Prostate gland (tissue), 2 donors: ENCODE data around the gene NPTN. TPM values are rescaled to one million over a fixed set of nuclear protein-coding genes. Genes with fewer than 3 reads are reported as not detected.

Experiments
- DNase-seq: peaks from one replicate; pipeline ENCODE4 v3.0.0-alpha.2; 2019; ENCODE audit warnings: low spot score
- H3K27ac ChIP-seq, 2 donors: fragments of 200-600 bp; sonication (generic); 2 replicates each; pipeline ENCODE4 v1.5.1; 2017 to 2019
- H3K27me3 ChIP-seq: fragments of 200-600 bp; sonication (generic); replicated peaks from 2 replicates; pipeline ENCODE4 v1.5.1; 2019; ENCODE audit not compliant: insufficient read depth
- H3K36me3 ChIP-seq, 2 donors: fragments of 200-600 bp; sonication (generic); 1 replicate in 1 of 2; 2 replicates in 1 of 2; pipeline versions ENCODE4 v1.5.1 to v1.8.1; 2017 to 2019
- H3K4me1 ChIP-seq: fragments of 200-600 bp; sonication (generic); replicated peaks from 2 replicates; pipeline ENCODE4 v1.5.1; 2019
- H3K4me3 ChIP-seq, 2 donors: fragments of 200-600 bp; sonication (generic); 2 replicates each; pipeline ENCODE4 v1.5.1; 2017 to 2019
- H3K9me3 ChIP-seq: fragments of 200-600 bp; sonication (generic); 2 replicates; pipeline ENCODE4 v1.5.1; 2017
- POLR2A ChIP-seq: fragments of 450-650 bp; IDR thresholded peaks from one replicate; pipeline ENCODE4 v1.6.1; 2016; ENCODE audit warnings: antibody characterized with exemption, mild to moderate bottlenecking
- POLR2AphosphoS5 ChIP-seq: sonication (generic); formaldehyde crosslinking; IDR thresholded peaks from one replicate; pipeline ENCODE4 v1.6.1; 2017; ENCODE audit warnings: antibody characterized with exemption
- WGBS: methylation state at CpG from one replicate; pipeline ENCODE4 v1.1.5; 2018; 5-methylcytosine and 5-hydroxymethylcytosine counted together
- intact Hi-C: fragments of 100-400 bp; cut with DNase I; formaldehyde crosslinking; loops from one replicate; pipeline ENCODE4 v1.14.2; 2022
- total RNA-seq, 2 donors: library from RNA; depleted of rRNA; stranded (reverse); fragments of >200 nt; gene quantifications; one replicate each; pipeline ENCODE4 v1.1.0, GENCODE V29; 2016
- TF ChIP-seq, protein P1 (sequence below), 4 experiments: fragments of 200-600 bp in 2 of 4; fragments of 450-650 bp in 2 of 4; sonication (generic) in 2 of 4; IDR thresholded peaks; 1 replicate in 3 of 4; 2 replicates in 1 of 4; pipeline ENCODE4 v1.5.1; 2016 to 2019; ENCODE audit warnings: antibody characterized with exemption in 4 of 4, mild to moderate bottlenecking in 2 of 4, moderate library complexity in 2 of 4

NPTN gene
- total RNA-seq, 2 donors from 2014 or later = 147 to 266 TPM

DNA sequence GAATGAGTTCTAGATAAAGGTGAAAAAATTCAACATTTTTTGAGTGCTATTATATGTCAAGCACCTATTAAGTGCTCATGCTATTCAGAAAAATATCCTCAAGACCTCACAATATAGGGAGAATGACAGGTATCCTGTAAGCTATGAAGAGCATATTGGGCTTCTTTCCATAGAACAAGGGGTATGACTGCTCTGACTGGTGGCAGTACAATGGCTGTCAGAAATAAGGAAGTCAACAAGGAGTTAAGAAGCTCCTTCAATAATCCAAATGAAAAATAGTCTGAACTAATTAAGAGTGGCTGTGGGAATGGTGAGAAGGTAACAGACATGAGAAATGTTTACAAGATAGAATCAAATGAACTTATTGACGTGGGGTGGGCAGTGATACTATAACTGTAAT, 24.7 kb downstream of the NPTN start:
- Histone ChIP-seq H3K36me3 (no peaks in the 10 kb centered on the region), H3K27ac (no peak overlapping the region), H3K9me3 (no peaks in the 10 kb centered on the region), H3K4me1 (no peaks in the 10 kb centered on the region), H3K27me3 (no peaks in the 10 kb centered on the region), H3K4me3 (no peak overlapping the region)
- intact Hi-C loops = no loop called here
- TF ChIP-seq POLR2AphosphoS5 = no peak
- TF ChIP-seq POLR2A = no peak
- TF ChIP-seq, protein P1, sequence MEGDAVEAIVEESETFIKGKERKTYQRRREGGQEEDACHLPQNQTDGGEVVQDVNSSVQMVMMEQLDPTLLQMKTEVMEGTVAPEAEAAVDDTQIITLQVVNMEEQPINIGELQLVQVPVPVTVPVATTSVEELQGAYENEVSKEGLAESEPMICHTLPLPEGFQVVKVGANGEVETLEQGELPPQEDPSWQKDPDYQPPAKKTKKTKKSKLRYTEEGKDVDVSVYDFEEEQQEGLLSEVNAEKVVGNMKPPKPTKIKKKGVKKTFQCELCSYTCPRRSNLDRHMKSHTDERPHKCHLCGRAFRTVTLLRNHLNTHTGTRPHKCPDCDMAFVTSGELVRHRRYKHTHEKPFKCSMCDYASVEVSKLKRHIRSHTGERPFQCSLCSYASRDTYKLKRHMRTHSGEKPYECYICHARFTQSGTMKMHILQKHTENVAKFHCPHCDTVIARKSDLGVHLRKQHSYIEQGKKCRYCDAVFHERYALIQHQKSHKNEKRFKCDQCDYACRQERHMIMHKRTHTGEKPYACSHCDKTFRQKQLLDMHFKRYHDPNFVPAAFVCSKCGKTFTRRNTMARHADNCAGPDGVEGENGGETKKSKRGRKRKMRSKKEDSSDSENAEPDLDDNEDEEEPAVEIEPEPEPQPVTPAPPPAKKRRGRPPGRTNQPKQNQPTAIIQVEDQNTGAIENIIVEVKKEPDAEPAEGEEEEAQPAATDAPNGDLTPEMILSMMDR (IDR thresholded peaks at IDR 0.05) = no peak
- 57% methylated on average over 1 of the region's 1 CpG for WGBS
- no peak for DNase-seq

DNA sequence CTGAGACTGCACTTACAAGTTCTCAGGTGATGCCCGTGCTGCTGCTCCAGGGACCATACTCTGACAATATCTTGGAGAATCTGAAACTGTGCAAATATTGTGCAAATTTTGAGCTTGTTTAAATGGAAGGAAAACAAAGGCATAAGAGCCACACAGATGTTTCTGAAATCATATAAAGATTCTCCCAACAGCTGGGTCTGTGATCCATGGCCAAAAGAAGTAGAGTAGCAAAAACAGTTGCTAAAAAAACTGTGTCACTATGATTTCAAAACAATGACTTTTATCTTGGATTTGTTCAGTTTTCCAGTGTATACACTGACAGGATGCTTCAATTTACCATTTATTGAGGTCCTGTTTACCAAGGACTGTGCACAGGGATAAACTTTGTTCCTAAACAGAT, 25.3 kb downstream of the NPTN start:
- H3K36me3 ChIP-seq = no peaks in the 10 kb centered on the region
- H3K27ac ChIP-seq = no peak overlapping the region
- intact Hi-C loops = no loop called here
- 29% methylated on average over 1 of the region's 1 CpG for WGBS
- H3K27me3 ChIP-seq = no peaks in the 10 kb centered on the region
- DNase-seq = no peak
- H3K4me1 ChIP-seq = no peaks in the 10 kb centered on the region
- H3K4me3 ChIP-seq = no peak overlapping the region
- no peak for TF ChIP-seq POLR2AphosphoS5
- TF ChIP-seq, protein P1 (IDR thresholded peaks at IDR 0.05) = no peak
- no peak for TF ChIP-seq POLR2A
- no peaks in the 10 kb centered on the region for H3K9me3 ChIP-seq

DNA sequence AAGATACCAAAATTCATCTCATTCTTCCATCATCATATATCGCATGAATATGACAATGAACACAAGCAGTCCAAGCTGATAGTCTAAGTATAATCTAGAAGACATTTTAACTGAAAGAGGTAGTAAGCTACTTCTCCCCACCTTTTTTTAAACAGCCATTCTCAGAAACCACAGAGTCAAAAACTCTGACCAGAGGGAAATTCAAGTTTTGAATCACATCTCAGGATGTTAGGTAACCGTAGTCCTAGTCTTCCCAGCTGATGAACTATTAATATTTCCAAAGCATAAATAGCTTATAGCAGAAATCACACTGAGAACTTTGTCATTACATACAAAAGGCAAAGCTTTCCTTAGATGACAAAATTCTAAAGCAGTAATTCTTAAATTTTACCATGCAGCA, 25.8 kb downstream of the NPTN start:
- intact Hi-C loops = no loop called here
- no peak for DNase-seq
- WGBS = 53% methylated on average over 2 of the region's 2 CpGs
- Histone ChIP-seq H3K4me3 (no peak overlapping the region), H3K9me3 (no peaks in the 10 kb centered on the region), H3K27me3 (no peaks in the 10 kb centered on the region), H3K4me1 (peaks cover 2% of the 10 kb centered on the region), H3K27ac (no peak overlapping the region), H3K36me3 (no peaks in the 10 kb centered on the region)
- TF ChIP-seq POLR2A (no peak), POLR2AphosphoS5 (no peak)

GRCh38 chr15:73605759-73606436, 27.3 kb downstream of the NPTN start:
- Histone ChIP-seq H3K27ac (no peak overlapping the region), H3K27me3 (no peaks in the 10 kb centered on the region), H3K4me3 (no peak overlapping the region), H3K9me3 (no peaks in the 10 kb centered on the region), H3K36me3 (no peaks in the 10 kb centered on the region), H3K4me1 (peaks cover 12% of the 10 kb centered on the region)
- TF ChIP-seq, protein P1 (IDR thresholded peaks at IDR 0.05) = no peak
- TF ChIP-seq POLR2AphosphoS5 = no peak
- TF ChIP-seq POLR2A = no peak
- intact Hi-C loops = no loop called here
- 87% methylated on average over 5 of the region's 5 CpGs for WGBS
- DNase-seq = no peak

GRCh38 chr15:73604477-73604876, 28.7 kb downstream of the NPTN start:
- WGBS = 96% methylated on average over 1 of the region's 1 CpG
- no peaks in the 10 kb centered on the region for H3K9me3 ChIP-seq
- TF ChIP-seq, protein P1 (IDR thresholded peaks at IDR 0.05) = no peak
- TF ChIP-seq POLR2AphosphoS5 (no peak), POLR2A (no peak)
- no peak for DNase-seq
- intact Hi-C loops = no loop called here
- no peak overlapping the region for H3K4me3 ChIP-seq
- no peaks in the 10 kb centered on the region for H3K36me3 ChIP-seq
- no peak overlapping the region for H3K27ac ChIP-seq
- peaks cover 12% of the 10 kb centered on the region for H3K4me1 ChIP-seq
- H3K27me3 ChIP-seq = no peaks in the 10 kb centered on the region
